Keratinocyte (primary cell): ENCODE measurements around the gene SMAD3. TPM values are rescaled to one million over a fixed set of nuclear protein-coding genes. Genes with fewer than 3 reads are reported as not detected.

Source experiments
- DNase-seq: peaks from one replicate; pipeline ENCODE4 v3.0.0-alpha.2; 2011; ENCODE audit warnings: low read depth, missing footprints, low spot score
- FAIRE-seq: peaks from 2 replicates; lab custom pipeline; 2011; peaks lifted over from hg19 to GRCh38; lab: Jason Lieb, UNC
- H2AFZ ChIP-seq: 2 replicates; pipeline ENCODE4 v1.6.0; 2012; ENCODE audit warnings: low read length, control low read depth, inconsistent platforms; ENCODE audit not compliant: control insufficient read depth
- H3K27ac ChIP-seq: 2 replicates; pipeline ENCODE4 v1.5.1; 2011; ENCODE audit warnings: low read length; ENCODE audit not compliant: control insufficient read depth, insufficient read depth
- H3K27me3 ChIP-seq: 3 replicates; pipeline ENCODE4 v1.6.0; 2011; ENCODE audit warnings: low read length; ENCODE audit not compliant: control insufficient read depth, insufficient read depth; ENCODE audit errors: extremely low read depth
- H3K36me3 ChIP-seq, 2 experiments: 2 replicates in 1 of 2; 3 replicates in 1 of 2; pipeline ENCODE4 v1.5.1; 2011; ENCODE audit warnings: low read length in 2 of 2, mild to moderate bottlenecking in 1 of 2; ENCODE audit not compliant: control insufficient read depth in 2 of 2, insufficient read depth in 2 of 2; ENCODE audit errors: extremely low read depth in 1 of 2
- H3K4me1 ChIP-seq: 3 replicates; pipeline ENCODE4 v1.5.1; 2011; ENCODE audit warnings: low read length; ENCODE audit not compliant: control insufficient read depth, insufficient read depth; ENCODE audit errors: extremely low read depth
- H3K4me2 ChIP-seq: 3 replicates; pipeline ENCODE4 v1.6.0; 2011; ENCODE audit warnings: low read depth, low read length; ENCODE audit not compliant: control insufficient read depth, insufficient read depth; ENCODE audit errors: extremely low read depth
- H3K4me3 ChIP-seq, 3 experiments: fragments of 200-600 bp in 1 of 3; sonication (generic) in 1 of 3; 2 replicates in 2 of 3; 3 replicates in 1 of 3; pipeline ENCODE4 v1.5.1; 2011 to 2016; ENCODE audit warnings: low read length in 3 of 3, mild to moderate bottlenecking in 3 of 3, control low read depth in 2 of 3, inconsistent platforms in 1 of 3, low read depth in 1 of 3, mixed read lengths in 1 of 3, mixed run types in 1 of 3, moderate library complexity in 1 of 3; ENCODE audit not compliant: control insufficient read depth in 2 of 3, insufficient read depth in 2 of 3; ENCODE audit errors: extremely low read depth in 1 of 3
- H3K79me2 ChIP-seq: 2 replicates; pipeline ENCODE4 v1.6.0; 2012; ENCODE audit warnings: low read length; ENCODE audit not compliant: control insufficient read depth, insufficient read depth
- H3K9ac ChIP-seq: 3 replicates; pipeline ENCODE4 v1.6.0; 2011; ENCODE audit warnings: low read length; ENCODE audit not compliant: control insufficient read depth, insufficient read depth; ENCODE audit errors: extremely low read depth
- H3K9me1 ChIP-seq: 3 replicates; pipeline ENCODE4 v1.6.0; 2011; ENCODE audit warnings: low read length; ENCODE audit not compliant: control insufficient read depth, insufficient read depth; ENCODE audit errors: extremely low read depth
- H3K9me3 ChIP-seq: 2 replicates; pipeline ENCODE4 v1.5.1; 2012; ENCODE audit warnings: low read depth, low read length; ENCODE audit not compliant: control insufficient read depth
- H4K20me1 ChIP-seq: 3 replicates; pipeline ENCODE4 v1.6.0; 2011; ENCODE audit warnings: low read length; ENCODE audit not compliant: control insufficient read depth, insufficient read depth; ENCODE audit errors: extremely low read depth
- EZH2 ChIP-seq: IDR thresholded peaks from one replicate; pipeline ENCODE4 v1.6.1; 2012; ENCODE audit warnings: inconsistent platforms, mild to moderate bottlenecking, low read length, moderate library complexity
- dilution Hi-C: fragments of 300-500 bp; cut with MboI; formaldehyde crosslinking; loops from one replicate; pipeline ENCODE4 v1.7.0; 2020; ENCODE audit warnings: low sequenced_read_pairs; ENCODE audit not compliant: extremely low pct_ligation_motif_present
- polyA plus RNA-seq, 5 experiments: library from polyadenylated mRNA; depleted of rRNA in 3 of 5; stranded (reverse) in 3 of 5; stranded (forward) in 1 of 5; unstranded in 1 of 5; fragments of >200 nt; gene quantifications; 1 replicate in 1 of 5; 2 replicates in 3 of 5; 3 replicates in 1 of 5; pipeline versions ENCODE4 v1.2.1 to v1.2.3, GENCODE V29; 2011 to 2012; ENCODE audit warnings: missing spikeins in 2 of 5, low read depth in 1 of 5, low replicate concordance in 1 of 5
- TF ChIP-seq, protein P1 (sequence below), 3 experiments: IDR thresholded peaks in 1 of 3; conservative IDR thresholded peaks in 1 of 3; optimal IDR thresholded peaks in 1 of 3; 2 replicates in 2 of 3; 3 replicates in 1 of 3; pipeline versions ENCODE3 to v1.5.1; 2011; ENCODE audit warnings: low read length in 3 of 3, mild to moderate bottlenecking in 3 of 3, moderate library complexity in 2 of 3, control low read depth in 1 of 3, inconsistent platforms in 1 of 3; ENCODE audit not compliant: insufficient read depth in 2 of 3; ENCODE audit errors: extremely low read depth in 1 of 3

Gene SMAD3
- polyA plus RNA-seq, 1 donor (not counting 4 experiments of a cell fraction or from before 2014, with no cell fraction given): 33.7 TPM

DNA sequence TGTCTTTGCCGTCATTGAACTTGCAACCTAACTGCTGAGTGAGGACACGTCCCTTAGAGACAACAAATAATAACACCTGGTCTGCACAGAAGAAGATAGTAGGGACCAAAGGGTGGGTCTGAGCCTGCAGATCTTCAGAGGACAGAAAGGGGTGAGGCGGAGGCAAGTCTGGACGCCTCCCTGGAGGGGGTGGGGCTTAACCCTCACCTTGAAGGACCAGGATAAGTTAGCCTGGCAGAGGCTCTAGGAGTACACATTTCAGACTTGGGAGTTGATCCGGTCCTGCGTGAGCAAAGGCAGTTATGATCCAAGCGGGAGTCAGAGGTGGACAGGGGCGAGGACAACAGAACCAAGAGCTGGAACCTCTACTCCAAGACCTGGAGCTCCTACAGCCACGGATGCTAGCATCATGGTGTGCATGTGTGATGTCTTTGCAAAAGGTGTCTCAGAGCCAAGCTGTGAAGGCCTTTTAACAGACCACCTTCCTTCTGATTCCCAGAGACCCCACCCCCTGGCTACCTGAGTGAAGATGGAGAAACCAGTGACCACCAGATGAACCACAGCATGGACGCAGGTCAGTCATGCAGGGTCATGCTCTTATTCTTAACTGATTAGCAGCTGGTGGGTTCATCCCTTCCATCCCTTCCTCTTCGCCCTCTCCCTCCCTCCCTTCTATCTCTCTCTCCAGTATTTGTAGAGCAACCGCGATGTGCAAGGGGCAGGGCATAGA is 101.0 kb downstream of the SMAD3 start:
- Histone ChIP-seq H3K79me2 (peaks cover 36% of the 10 kb centered on the region), H4K20me1 (no peaks in the 10 kb centered on the region), H3K4me3 (peak overlapping the region in 1 of 3 experiments; percentile 22), H3K4me1 (peaks cover 40% of the 10 kb centered on the region), H3K27me3 (no peaks in the 10 kb centered on the region), H3K36me3 (peaks cover 33 to 58% of the 10 kb centered on the region in 2 experiments), H3K9me1 (peaks cover 5% of the 10 kb centered on the region), H2AFZ (no peak overlapping the region), H3K4me2 (peak overlapping the region; percentile 65), H3K27ac (peak overlapping the region; percentile 79), H3K9me3 (no peaks in the 10 kb centered on the region), H3K9ac (peak overlapping the region; percentile 43)
- DNase-seq (no peak), FAIRE-seq (peak; percentile 80)
- TF ChIP-seq EZH2: no peak
- TF ChIP-seq, protein P1, sequence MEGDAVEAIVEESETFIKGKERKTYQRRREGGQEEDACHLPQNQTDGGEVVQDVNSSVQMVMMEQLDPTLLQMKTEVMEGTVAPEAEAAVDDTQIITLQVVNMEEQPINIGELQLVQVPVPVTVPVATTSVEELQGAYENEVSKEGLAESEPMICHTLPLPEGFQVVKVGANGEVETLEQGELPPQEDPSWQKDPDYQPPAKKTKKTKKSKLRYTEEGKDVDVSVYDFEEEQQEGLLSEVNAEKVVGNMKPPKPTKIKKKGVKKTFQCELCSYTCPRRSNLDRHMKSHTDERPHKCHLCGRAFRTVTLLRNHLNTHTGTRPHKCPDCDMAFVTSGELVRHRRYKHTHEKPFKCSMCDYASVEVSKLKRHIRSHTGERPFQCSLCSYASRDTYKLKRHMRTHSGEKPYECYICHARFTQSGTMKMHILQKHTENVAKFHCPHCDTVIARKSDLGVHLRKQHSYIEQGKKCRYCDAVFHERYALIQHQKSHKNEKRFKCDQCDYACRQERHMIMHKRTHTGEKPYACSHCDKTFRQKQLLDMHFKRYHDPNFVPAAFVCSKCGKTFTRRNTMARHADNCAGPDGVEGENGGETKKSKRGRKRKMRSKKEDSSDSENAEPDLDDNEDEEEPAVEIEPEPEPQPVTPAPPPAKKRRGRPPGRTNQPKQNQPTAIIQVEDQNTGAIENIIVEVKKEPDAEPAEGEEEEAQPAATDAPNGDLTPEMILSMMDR (optimal IDR thresholded peaks at IDR 0.05 in 1 of 3, IDR thresholded peaks at IDR 0.05 in 1 of 3, conservative IDR thresholded peaks at IDR 0.05 in 1 of 3; ENCODE audit: extremely low read depth in 1 of 3, insufficient read depth in 2 of 3, low read length in 3 of 3): no peak
- dilution Hi-C loops: no loop called here

DNA sequence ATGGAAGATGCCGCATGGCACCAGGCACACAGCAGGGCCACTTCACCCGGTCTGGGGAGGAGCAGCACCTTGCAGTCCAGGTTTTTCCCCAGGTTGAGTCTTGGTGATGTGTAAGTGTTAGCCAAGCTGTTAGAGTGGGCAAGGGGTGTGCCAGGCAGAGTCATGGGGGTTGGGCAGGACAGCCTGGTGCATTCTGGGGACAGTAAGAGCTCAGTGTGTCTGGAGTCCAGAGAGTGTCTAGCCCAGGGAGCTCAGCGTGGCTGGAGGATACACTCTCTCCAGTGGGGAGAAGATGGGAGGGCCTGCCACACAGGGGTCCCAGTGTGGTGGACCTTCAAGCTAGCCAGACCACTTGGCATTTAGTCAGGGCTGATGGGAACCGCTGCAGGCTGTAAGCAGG is 101.7 kb downstream of the SMAD3 start:
- Histone ChIP-seq H3K4me3 (no peak overlapping the region), H3K27me3 (no peaks in the 10 kb centered on the region), H3K9ac (peak overlapping the region; percentile 26), H2AFZ (no peak overlapping the region), H3K79me2 (peaks cover 31% of the 10 kb centered on the region), H3K9me1 (peaks cover 5% of the 10 kb centered on the region), H3K4me2 (no peak overlapping the region), H3K9me3 (no peaks in the 10 kb centered on the region), H3K36me3 (peaks cover 33 to 59% of the 10 kb centered on the region in 2 experiments), H4K20me1 (no peaks in the 10 kb centered on the region), H3K27ac (peak overlapping the region; percentile 48), H3K4me1 (peaks cover 47% of the 10 kb centered on the region)
- DNase-seq (no peak), FAIRE-seq (peak; percentile 52)
- TF ChIP-seq, protein P1 (optimal IDR thresholded peaks at IDR 0.05 in 1 of 3, IDR thresholded peaks at IDR 0.05 in 1 of 3, conservative IDR thresholded peaks at IDR 0.05 in 1 of 3; ENCODE audit: extremely low read depth in 1 of 3, insufficient read depth in 2 of 3, low read length in 3 of 3): no peak
- no peak for TF ChIP-seq EZH2
- dilution Hi-C loops: no loop called here
